Measurements from ENCODE around the gene JUND.
A peak's percentile ranks its signal among the peaks of the same experiment; 100 is the strongest.
"Not testable (repeated sequence)": the region's sequence is repeated elsewhere in the genome, so short reads cannot be mapped to it uniquely, and the experiment has no call there.

The JUND gene

GRCh38 chr19:18281082-18282020 lies at the start of gene JUND:
JUND (minus strand) TSS chr19:18281622; CDS start chr19:18281484, 138 bp downstream.
- DNase-seq, result peak; percentile 89 to 95

GRCh38 chr19:18330868-18331267 lies 49.4 kb upstream of the JUND start:
- DNase-seq, result no peak

DNA sequence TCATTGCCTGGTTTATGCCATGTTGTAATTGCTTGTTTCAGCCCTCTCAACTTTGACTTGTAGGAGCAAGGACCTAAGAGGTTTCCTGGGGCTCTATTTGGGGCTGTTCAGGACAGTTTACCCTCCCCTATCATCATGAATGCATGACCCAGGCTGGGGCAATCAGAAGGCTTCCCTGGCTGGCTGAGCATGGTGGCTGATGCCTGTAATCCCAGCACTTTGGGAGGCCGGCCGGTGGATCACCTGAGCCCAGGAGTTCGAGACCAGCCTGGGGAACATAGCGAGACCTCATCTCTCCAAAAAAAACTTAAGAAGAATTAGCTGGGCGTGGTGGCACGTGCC lies 47.6 kb upstream of the JUND start:
- no peak for DNase-seq

GRCh38 chr19:18328340-18329034 lies 47.1 kb upstream of the JUND start:
- peak; percentile 93 to 95 for DNase-seq

DNA sequence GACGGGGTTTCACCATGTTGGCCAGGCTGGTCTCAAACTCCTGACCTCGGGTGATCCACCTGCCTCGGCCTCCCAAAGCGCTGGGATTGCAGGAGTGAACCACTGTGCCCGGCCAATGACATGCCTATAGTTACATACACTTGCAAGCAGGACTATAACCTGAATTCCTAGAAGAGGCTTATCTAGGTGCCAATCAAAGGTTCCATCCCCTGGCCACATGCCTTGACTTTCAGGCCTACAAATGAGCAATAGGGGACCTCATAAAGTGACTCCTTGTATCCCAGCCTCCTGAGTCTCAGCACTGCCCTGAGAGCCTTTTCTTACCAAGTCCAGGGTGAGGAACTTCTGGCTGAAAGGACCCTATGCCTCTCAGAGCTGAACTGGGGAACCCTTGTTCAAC lies 45.4 kb upstream of the JUND start:
- DNase-seq, result no peak

- not testable (repeated sequence) for DNase-seq
Observed at GRCh38 chr19:18324373-18324731, 42.9 kb upstream of the JUND start.

- peak; percentile 96 for DNase-seq
Observed at GRCh38 chr19:18322759-18323460, 41.5 kb upstream of the JUND start, which contains the start of gene LSM4. LSM4 (minus strand) TSS chr19:18323076; CDS start chr19:18323020, 56 bp downstream.

DNA sequence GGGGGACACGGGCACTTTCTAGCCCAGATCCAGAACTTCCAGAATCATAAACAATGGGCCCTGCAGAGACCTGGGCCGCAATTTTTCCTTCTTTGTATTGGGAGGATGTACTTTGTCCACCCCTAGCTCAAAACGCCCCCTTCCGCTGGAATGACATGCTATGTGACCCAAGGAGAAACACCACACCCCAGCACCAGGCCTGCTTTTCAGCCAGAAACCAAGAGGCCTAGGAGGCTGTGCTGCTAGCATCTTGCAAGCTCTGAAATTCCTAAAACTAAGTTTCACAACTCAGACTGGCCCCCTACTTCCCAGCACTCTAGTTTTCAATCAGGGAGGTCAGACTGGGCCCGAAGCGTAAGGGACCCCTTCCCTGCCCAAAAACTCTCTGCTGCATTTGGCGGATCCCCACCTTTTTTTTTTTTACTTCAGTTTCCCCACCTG lies 40.9 kb upstream of the JUND start:
- DNase-seq, result peak; percentile 32 to 64

- DNase-seq, result no peak
Observed at GRCh38 chr19:18321734-18322102, 40.3 kb upstream of the JUND start.

DNA sequence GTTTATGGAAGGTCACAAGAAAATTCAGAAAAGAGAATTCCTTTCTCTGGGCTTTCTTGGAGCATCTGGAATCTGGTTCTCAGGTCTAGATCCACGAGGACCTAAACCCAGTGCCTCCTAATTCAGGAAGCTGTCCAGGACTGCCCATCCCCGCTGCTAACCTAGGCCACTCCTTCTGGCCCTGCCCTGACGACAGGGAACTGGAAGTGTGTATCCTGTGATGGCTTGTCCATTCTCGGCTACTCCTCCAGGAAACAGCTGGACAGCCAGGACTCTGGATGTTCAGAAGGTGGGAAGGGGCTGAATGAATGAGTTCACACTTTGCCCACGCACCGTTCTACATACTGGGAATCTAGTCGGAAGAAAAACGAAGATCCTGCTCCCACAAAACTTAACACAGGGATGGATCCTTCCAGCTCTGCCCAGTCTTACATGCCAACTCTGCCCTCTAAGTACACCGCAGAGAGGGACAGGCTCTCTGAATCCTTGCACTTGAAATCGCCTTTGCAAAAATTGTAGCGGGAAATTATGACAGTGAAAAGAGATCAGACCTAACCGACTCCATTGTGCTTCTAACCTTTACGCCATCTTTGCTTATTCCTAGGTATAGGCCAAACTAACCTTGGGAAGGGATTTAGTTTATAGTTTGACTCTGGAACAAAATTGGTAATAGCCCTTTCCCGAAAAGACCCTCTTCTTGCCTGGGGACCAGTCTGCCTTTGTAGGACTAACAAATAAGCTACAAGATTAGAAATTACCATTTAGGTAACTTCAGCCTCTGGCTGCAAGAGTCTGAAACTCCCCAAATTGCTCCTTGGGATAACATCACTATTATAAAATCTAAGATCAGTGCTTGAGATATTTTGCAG lies 39.7 kb upstream of the JUND start:
- DNase-seq, result no peak

GRCh38 chr19:18319591-18320135 lies 38.2 kb upstream of the JUND start:
- DNase-seq, result no peak

DNA sequence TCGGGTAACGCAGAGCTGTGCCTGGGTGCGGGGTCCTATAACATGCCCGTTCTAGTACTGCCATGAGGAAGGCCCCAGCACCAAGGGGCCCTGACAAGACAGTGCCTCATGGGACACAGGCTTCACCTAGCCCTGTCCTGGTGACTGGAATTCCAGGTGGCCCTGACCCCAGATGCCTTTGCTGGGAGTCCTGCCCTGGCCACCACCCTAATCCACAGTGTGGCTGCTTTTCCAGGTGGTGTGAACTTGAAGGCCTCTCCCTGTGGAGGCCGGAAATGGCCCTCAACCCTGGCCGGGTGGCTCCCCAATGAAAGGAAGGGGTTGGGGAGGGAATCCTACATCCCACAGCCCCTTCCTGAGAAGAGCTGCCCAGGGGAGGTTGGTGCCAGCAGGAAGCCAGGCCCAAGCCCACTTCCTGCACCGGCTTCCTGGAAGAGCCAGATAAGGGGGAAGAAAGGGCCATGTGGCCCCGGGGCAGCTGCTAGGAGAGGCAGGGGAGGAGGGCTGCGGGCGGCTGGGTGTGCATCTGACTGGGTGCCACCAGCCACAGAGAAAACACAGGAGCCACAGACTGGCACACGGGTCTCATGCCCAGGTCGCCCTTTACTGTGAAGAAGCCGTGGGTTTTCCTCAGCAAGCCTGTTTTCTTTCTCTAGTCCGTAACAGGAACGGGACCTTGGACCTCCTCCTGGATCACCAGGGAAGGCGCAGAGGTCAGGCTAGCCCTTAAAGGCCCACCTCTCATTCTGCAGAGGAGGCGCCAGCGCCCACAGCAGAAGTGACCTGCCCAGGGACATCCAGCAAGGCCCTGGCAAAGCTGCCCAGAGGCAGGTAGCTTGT lies 36.8 kb upstream of the JUND start:
- DNase-seq, result no peak

GRCh38 chr19:18313398-18313797 lies 32.0 kb upstream of the JUND start:
- DNase-seq, result no peak

DNA sequence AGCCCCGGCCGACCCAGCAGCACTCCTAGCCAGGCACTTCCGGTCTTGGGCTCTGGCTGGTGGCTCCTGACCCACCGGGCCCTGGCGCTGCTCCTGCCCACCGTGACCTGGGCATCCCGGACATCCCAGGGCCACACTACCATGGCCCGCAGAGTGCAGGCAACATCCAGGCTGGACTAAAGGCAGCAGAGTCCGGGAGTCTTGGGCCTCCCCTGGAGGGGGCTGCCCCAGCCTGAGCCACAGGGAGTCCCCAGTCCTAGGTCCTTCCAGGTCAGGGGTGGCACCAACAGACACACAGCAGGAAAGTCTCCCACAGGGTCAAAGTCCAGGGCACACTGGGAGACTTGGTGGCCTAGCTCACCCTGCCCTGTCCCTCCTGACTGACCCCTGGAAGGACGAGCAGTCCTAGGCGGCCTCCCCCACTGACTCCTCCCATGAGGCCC lies 30.7 kb upstream of the JUND start:
- no peak for DNase-seq

GRCh38 chr19:18311502-18312091 lies 30.2 kb upstream of the JUND start:
- DNase-seq, result no peak

DNA sequence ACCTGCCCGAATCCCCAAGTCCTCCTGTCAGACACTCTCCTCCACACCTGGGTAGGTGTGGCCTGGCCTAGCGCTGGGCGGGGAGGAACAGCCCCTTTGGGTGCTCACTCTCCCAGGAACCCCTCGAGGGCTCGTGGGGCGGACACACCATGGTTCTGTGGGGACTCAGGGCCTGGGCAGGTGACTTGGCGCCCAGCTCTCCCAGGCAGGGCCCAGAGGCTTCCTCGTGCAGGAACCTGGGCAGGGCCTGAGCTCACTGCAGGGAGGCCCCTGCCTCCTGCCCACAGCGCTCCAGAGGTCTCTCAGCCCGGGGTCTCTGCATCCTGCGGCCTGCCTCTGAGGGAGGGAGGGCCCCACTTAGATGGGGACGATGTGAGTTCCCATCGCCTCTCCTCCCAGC lies 29.5 kb upstream of the JUND start:
- no peak for DNase-seq

DNA sequence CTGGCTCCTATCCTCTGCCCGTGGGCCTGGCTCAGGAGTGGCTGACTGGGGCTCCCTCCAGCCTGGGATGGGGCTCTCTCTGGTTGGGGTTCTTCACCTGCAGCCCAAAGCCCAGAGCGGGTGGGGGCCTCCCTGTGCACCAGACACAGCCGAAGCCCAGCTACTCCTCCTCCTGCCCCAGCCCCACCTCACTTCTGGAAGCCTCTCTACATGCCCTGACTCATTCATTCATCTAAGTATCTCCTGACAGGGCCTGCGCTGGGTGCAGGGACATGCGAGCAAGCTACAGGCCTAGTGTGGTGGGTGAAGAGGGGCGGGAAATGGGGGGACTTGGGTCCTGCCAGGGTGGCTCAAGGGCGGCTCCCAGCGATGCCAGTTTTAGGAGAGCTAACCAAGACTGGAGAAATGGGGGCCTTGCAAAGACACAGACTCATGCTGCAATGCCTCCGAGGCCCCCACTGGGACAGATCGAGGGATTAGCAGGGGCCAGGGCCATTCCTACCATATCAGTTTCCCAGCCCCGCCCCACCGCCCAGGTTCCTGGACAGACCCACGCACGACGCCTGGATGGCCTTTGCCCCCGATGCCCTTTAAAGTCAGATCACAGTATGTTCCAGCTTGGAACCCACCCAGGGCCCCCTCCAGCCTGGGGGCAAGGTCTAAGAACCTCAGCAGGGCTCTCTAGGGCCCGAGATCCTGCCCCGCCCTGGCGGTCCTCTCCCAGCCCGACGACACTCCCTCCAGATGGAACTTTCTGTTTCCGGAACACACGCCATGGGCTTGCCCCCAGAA lies 28.9 kb upstream of the JUND start:
- DNase-seq, result no peak

- DNase-seq, result no peak
Observed at GRCh38 chr19:18309525-18310064, 28.2 kb upstream of the JUND start.

DNA sequence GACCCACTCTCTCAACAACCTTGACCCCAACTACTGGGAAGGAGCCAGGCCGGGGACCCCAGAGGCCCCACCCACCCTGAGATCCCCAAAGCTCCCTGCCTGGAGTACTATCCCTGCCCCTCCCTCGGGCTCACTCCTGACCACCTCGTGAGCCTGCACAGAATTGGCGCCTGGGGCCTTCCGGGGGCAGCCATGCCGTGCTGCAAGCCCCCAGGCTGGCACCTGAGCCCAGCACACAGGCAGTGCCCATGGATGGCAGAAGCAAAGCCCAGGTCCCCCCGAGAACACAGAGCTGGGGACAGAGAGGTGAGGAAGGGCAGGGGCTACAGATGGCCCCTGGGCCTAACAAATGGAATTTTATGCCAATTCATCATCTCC lies 27.5 kb upstream of the JUND start:
- DNase-seq, result no peak

All from SHP77 (cell line).